MM.1S (cell line): Measurements from ENCODE around the gene IL11.

Source experiments
- EZH2 ChIP-seq: fragments of 300-600 bp; sonication (generic); optimal IDR thresholded peaks from 2 replicates; pipeline ENCODE3; 2017; ENCODE audit warnings: low read depth, mild to moderate bottlenecking, antibody characterized with exemption, low read length, mixed read lengths
- TF ChIP-seq, protein P1 (sequence below): fragments of 300-600 bp; sonication (generic); IDR thresholded peaks from 2 replicates; pipeline ENCODE4 v1.5.1; 2016; ENCODE audit warnings: antibody characterized with exemption, low read length, mixed read lengths

DNA sequence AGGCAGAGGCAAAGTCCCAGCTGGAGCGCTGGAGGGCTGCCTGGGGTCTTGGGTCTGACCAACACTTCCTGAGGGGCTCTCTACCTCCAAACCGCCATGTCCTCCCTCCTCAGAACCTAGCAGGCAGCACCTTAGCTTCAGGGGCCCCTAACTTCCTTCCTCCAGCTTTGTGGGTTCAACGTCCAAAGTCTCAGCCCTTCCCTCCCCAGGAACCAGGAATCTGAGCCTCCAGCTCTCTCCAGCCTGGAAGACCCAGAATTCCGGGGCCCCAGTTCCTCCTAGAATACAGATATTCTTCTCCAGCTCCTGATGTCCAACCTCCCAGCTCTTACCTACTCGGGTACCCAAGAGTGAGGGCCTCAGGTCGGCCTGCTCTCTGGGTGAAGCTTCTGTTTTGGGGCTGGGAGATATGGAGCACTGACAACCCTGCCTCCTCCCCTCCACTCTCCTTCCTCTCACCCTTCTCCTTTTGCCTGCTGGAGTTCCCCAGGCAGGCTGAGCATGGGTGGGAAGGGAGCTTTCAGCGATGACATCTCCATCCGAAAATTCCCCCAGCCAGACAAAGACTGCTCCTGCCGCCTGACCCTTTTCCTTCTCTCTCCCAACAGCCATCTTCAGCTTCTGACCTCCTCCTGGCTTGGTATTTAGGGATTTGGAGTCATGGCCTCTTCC, 48.7 kb downstream of the IL11 start:
- TF ChIP-seq, protein P1, sequence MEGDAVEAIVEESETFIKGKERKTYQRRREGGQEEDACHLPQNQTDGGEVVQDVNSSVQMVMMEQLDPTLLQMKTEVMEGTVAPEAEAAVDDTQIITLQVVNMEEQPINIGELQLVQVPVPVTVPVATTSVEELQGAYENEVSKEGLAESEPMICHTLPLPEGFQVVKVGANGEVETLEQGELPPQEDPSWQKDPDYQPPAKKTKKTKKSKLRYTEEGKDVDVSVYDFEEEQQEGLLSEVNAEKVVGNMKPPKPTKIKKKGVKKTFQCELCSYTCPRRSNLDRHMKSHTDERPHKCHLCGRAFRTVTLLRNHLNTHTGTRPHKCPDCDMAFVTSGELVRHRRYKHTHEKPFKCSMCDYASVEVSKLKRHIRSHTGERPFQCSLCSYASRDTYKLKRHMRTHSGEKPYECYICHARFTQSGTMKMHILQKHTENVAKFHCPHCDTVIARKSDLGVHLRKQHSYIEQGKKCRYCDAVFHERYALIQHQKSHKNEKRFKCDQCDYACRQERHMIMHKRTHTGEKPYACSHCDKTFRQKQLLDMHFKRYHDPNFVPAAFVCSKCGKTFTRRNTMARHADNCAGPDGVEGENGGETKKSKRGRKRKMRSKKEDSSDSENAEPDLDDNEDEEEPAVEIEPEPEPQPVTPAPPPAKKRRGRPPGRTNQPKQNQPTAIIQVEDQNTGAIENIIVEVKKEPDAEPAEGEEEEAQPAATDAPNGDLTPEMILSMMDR = no peak
- no peak for TF ChIP-seq EZH2
